ENCODE results near the gene VCP.

VCP gene

DNA sequence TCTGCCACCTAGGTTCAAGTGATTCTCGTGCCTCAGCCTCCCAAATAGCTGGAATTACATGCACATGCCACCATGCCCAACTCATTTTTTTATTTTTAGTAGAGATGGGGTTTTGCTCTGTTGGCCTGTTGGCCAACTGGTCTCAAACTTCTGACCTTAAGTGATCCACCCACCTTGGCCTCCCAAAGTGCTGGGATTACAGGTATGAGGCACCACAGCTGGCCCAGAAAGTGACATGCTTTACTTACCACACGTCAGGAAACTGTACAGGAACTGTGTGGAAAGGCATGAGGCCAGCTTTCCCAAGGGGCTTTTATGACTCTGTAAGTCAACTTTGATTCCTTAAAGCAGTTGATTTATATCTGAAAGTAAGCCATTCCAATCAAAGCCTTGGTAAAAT, 57.9 kb downstream of the VCP start:
- DNase-seq (ENCODE audit: low read depth in 2 of 2) = no peak

DNA sequence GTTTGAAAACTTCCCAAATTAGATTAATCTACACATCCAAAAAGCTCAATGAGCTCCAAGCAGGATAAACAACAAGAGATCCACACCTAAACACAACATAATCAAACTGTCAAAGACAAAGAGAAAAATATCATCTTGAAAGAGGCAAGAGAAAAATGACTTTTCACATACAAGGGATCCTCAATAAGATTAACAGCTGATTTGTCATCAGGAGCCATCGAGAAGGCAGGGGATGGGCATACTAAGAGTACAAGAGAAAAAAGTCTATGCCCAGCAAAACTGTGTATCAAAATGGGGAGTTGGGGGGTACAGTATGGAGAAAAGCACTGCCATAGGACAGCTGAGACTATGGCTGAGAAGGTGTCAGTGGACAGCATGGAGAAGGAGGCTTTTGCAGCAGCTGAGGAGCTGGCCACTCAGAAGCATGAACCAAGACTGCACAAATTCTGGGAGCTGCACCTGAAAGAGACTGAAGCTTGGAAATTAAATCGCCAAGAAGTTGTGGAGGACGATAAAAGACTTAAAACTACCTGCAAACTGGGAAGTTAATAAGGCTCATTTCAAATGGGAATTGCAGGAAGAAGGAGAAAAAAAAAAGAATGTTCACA, 62.0 kb downstream of the VCP start:
- DNase-seq (ENCODE audit: low read depth in 2 of 2) = no peak

All from stimulated activated CD4-positive, alpha-beta T cell treated with anti-CD3 and anti-CD28 coated beads, Interleukin-4, amount 100 ng/mL, for 48 hours (primary cell).